HFFc6 (cell line): Measurements from ENCODE around the gene PLK2. TPM values are rescaled to one million over a fixed set of nuclear protein-coding genes. Genes with fewer than 3 reads are reported as not detected.
A peak's percentile ranks its signal among the peaks of the same experiment; 100 is the strongest.

Source experiments
- DNase-seq: peaks from one replicate; pipeline ENCODE4 v3.0.0-alpha.2; 2018
- H3K27ac Mint-ChIP-seq: 2 replicates; pipeline ENCODE4 v1.8.0; 2020; ENCODE audit warnings: mild to moderate bottlenecking, mixed read lengths
- H3K27me3 Mint-ChIP-seq: 2 replicates; pipeline ENCODE4 v1.8.0; 2021; ENCODE audit warnings: mild to moderate bottlenecking, moderate library complexity, mixed read lengths; ENCODE audit not compliant: insufficient read depth
- H3K36me3 Mint-ChIP-seq: 2 replicates; pipeline ENCODE4 v1.8.0; 2021; ENCODE audit warnings: low read depth, mixed read lengths
- H3K4me1 Mint-ChIP-seq: 2 replicates; pipeline ENCODE4 v1.8.0; 2020; ENCODE audit warnings: low read depth, mixed read lengths
- H3K4me3 Mint-ChIP-seq: 2 replicates; pipeline ENCODE4 v1.8.0; 2020; ENCODE audit warnings: mild to moderate bottlenecking, moderate library complexity, mixed read lengths
- H3K9me3 Mint-ChIP-seq: 2 replicates; pipeline ENCODE4 v1.8.0; 2020; ENCODE audit warnings: mild to moderate bottlenecking, mixed read lengths
- CTCF ChIP-seq: fragments of 200-600 bp; sonication (generic); IDR thresholded peaks from 2 replicates; pipeline ENCODE4 v1.5.0; 2021; ENCODE audit warnings: antibody characterized with exemption, mild to moderate bottlenecking
- long read RNA-seq: library from polyadenylated mRNA; unstranded; transcript quantifications from one replicate; pipeline ENCODE4 v2.0.0, GENCODE V29; 2019
- total RNA-seq, 6 experiments: library from RNA; stranded (reverse); fragmentation: NEBNext Ultra II Directional; extraction: Animal tissue kit (Norgen Biotek cat#: 25700); gene quantifications; 2 replicates in 1 of 6; 3 replicates in 5 of 6; pipeline ENCODE4 v1.2.3, GENCODE V29; 2021

PLK2 gene
- 10 to 100 TPM; 50.4 to 80.1 (median 71.3) TPM for total RNA-seq
- long read RNA-seq, transcript PLK2-201 (14 exons, 2,960 nt), result major isoform, 51 of 68 reads
- long read RNA-seq, partial matches to known transcripts, result 8 of 68 reads
- long read RNA-seq, other reads (novel, unspliced or antisense), result 7 of 68 reads

- Mint-ChIP-seq H3K4me3 (peak within 1 kb of the TSS; percentile 96), H3K36me3 (peaks cover 39% of the 10 kb centered on the region), H3K9me3 (no peaks in the 10 kb centered on the region), H3K27ac (peak within 1 kb of the TSS; percentile 86), H3K27me3 (peaks cover 6% of the 10 kb centered on the region; the same call in 1 of the 2 replicates), H3K4me1 (peaks cover 52% of the 10 kb centered on the region)
- peak; percentile 90 for DNase-seq
- no peak; the same call in 1 of the 2 replicates for TF ChIP-seq CTCF
Observed at GRCh38 chr5:58460002-58460731, at the start of gene PLK2. TSS of gene PLK2 (minus strand) at chr5:58460086. CDS start at chr5:58459959, 127 bp downstream.

GRCh38 chr5:58507715-58508114 lies 47.8 kb upstream of the PLK2 start:
- TF ChIP-seq CTCF, result no peak
- Mint-ChIP-seq H3K4me1 (no peaks in the 10 kb centered on the region), H3K36me3 (no peaks in the 10 kb centered on the region), H3K27me3 (peaks cover 4% of the 10 kb centered on the region), H3K27ac (no peak overlapping the region), H3K4me3 (no peak overlapping the region), H3K9me3 (no peaks in the 10 kb centered on the region)
- no peak for DNase-seq

- TF ChIP-seq CTCF, result no peak
- Mint-ChIP-seq H3K9me3 (no peaks in the 10 kb centered on the region), H3K27me3 (peaks cover 4% of the 10 kb centered on the region)
Observed at GRCh38 chr5:58505971-58506640, 46.2 kb upstream of the PLK2 start.

GRCh38 chr5:58505502-58505901 lies 45.6 kb upstream of the PLK2 start:
- peaks cover 8% of the 10 kb centered on the region for H3K27me3 Mint-ChIP-seq

More at GRCh38 chr5:58505971-58506640, 46.2 kb upstream of the PLK2 start:
- no peaks in the 10 kb centered on the region for H3K36me3 Mint-ChIP-seq
- H3K27ac Mint-ChIP-seq, result no peak overlapping the region
- H3K4me3 Mint-ChIP-seq, result no peak overlapping the region
- no peak for DNase-seq
- no peaks in the 10 kb centered on the region for H3K4me1 Mint-ChIP-seq

GRCh38 chr5:58504766-58505165 lies 44.9 kb upstream of the PLK2 start:
- H3K4me3 Mint-ChIP-seq, result no peak overlapping the region
- no peaks in the 10 kb centered on the region for H3K9me3 Mint-ChIP-seq
- H3K36me3 Mint-ChIP-seq, result no peaks in the 10 kb centered on the region
- no peak for TF ChIP-seq CTCF
- H3K27me3 Mint-ChIP-seq, result peaks cover 8% of the 10 kb centered on the region
- H3K4me1 Mint-ChIP-seq, result no peaks in the 10 kb centered on the region
- no peak for DNase-seq
- no peak overlapping the region for H3K27ac Mint-ChIP-seq

More at GRCh38 chr5:58505502-58505901, 45.6 kb upstream of the PLK2 start:
- TF ChIP-seq CTCF, result no peak
- H3K9me3 Mint-ChIP-seq, result no peaks in the 10 kb centered on the region
- no peaks in the 10 kb centered on the region for H3K4me1 Mint-ChIP-seq
- H3K27ac Mint-ChIP-seq, result no peak overlapping the region
- DNase-seq, result no peak
- no peaks in the 10 kb centered on the region for H3K36me3 Mint-ChIP-seq
- no peak overlapping the region for H3K4me3 Mint-ChIP-seq
